Measurements from ENCODE around the gene KRT15.

Gene KRT15

GRCh38 chr17:41505809-41506767, 12.6 kb downstream of the KRT15 start:
- no peak for DNase-seq (ENCODE audit: low read depth in 4 of 4, low spot score in 1 of 4)

- DNase-seq (ENCODE audit: low read depth in 4 of 4, low spot score in 1 of 4) = no peak
Observed at GRCh38 chr17:41505007-41505808, 13.5 kb downstream of the KRT15 start, which contains the start of gene KRT13. Gene KRT13, minus strand, starts transcription at chr17:41505612. Its CDS starts 62 bp downstream, at chr17:41505550.

- DNase-seq (ENCODE audit: low read depth in 4 of 4, low spot score in 1 of 4) = no peak
Observed at GRCh38 chr17:41504246-41504977, 14.3 kb downstream of the KRT15 start.

GRCh38 chr17:41503202-41503601, 15.5 kb downstream of the KRT15 start:
- DNase-seq (ENCODE audit: low read depth in 4 of 4, low spot score in 1 of 4) = no peak

DNA sequence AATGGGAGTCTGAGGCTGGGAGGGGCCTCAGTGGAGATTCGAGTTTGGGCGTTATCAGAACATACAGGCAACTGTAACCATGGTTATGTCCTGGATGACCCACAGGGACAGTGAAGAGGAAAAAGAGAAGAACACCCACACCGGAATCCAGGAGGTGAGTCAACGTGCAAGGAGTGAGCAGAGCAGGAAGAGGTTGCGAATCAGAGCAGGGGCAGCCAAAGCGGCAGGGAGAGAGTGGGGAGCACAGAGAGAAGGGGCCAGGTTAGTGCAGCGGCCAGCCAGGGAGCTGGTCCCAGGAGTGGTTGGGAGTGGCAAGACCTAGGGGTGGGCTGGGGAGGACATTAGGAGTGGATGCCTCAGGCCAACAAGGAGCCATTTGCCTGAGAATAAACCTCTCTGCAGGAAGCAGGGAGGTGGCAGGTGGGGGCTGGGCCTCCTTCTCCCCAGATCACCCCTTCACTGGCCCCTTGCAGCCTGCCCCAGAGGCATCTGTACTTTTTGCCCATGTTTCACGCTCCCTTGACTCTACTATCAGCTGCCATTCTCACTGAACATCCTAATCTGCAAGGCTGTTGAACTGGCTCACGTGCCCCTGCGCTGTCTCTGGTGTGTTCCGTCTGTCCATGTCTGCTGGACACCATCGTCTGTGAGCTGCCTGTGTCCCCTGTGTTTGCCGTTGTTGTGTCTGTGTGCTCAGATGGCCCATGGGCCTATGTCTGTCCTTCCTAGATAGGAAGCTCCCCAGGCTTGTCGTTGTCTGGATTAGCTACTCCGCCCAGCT, 18.4 kb downstream of the KRT15 start:
- no peak for DNase-seq (ENCODE audit: low read depth in 4 of 4, low spot score in 1 of 4)

DNA sequence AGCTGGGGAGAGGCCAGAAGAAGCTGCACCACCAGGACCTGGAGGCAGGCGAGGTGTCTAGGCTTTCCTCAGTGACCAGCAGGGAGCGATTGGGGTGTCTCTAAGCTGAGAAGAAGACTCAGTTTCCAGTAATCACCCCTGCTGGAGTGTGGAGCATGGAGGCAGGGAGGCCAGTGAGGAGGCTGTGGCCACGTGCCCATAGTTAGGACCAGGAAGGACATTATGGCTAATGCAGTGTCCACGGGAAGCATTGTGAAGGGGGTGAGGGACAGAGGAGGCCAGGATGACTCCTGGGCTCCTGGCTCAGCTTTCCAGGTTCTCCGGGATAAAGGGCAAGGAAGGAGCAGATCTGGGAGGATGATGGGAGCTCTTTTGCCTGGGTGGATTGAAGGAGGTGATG, 19.0 kb downstream of the KRT15 start:
- no peak for DNase-seq (ENCODE audit: low read depth in 4 of 4, low spot score in 1 of 4)

DNA sequence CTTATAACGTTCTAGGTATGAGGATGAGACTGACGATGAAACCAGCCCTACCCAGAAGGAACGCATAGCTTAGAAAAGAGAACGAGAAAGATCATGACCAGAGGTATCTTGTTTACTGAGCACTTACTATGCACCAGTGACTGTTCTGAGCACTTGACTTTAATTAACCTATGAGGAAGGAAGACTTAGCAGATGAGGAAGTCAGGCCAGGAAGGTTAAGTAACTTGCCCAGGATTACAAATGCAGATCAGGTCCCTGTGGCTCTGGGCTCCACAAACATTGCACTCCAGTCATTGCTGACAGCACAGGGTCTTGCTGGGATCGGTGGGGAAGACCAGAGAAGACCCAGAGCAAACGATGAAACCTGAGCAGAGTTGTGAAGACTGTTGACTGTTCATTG, 20.4 kb downstream of the KRT15 start:
- no peak for DNase-seq (ENCODE audit: low read depth in 4 of 4, low spot score in 1 of 4)

- DNase-seq (ENCODE audit: low read depth in 4 of 4, low spot score in 1 of 4) = peak; percentile 16 to 62 (median 34)
Observed at GRCh38 chr17:41496803-41497484, 21.7 kb downstream of the KRT15 start.

- DNase-seq (ENCODE audit: low read depth in 4 of 4, low spot score in 1 of 4) = no peak
Observed at GRCh38 chr17:41494524-41494923, 24.2 kb downstream of the KRT15 start.

GRCh38 chr17:41492771-41493170, 25.9 kb downstream of the KRT15 start:
- DNase-seq (ENCODE audit: low read depth in 4 of 4, low spot score in 1 of 4) = no peak

- no peak for DNase-seq (ENCODE audit: low read depth in 4 of 4, low spot score in 1 of 4)
Observed at GRCh38 chr17:41492351-41492750, 26.3 kb downstream of the KRT15 start.

DNA sequence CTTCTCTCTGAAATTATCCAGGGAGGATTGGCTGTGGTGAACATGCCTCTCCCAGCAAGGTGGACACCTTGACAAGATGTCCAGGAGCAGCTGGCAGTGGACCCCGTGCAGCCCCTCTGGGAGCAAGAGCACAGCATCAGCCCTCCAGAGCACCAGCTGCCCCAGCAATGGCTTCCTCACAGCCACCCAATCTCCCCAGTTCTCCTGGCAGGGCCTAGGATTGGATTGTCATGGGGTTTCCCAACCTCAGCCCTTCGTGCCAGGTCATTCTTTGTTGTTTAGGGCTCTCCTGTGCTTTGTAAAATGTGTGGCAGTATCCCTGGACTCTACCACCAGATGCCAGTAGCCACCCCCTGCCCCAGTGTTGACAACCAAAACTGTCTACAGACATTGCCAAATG, 27.2 kb downstream of the KRT15 start:
- no peak for DNase-seq (ENCODE audit: low read depth in 4 of 4, low spot score in 1 of 4)

DNA sequence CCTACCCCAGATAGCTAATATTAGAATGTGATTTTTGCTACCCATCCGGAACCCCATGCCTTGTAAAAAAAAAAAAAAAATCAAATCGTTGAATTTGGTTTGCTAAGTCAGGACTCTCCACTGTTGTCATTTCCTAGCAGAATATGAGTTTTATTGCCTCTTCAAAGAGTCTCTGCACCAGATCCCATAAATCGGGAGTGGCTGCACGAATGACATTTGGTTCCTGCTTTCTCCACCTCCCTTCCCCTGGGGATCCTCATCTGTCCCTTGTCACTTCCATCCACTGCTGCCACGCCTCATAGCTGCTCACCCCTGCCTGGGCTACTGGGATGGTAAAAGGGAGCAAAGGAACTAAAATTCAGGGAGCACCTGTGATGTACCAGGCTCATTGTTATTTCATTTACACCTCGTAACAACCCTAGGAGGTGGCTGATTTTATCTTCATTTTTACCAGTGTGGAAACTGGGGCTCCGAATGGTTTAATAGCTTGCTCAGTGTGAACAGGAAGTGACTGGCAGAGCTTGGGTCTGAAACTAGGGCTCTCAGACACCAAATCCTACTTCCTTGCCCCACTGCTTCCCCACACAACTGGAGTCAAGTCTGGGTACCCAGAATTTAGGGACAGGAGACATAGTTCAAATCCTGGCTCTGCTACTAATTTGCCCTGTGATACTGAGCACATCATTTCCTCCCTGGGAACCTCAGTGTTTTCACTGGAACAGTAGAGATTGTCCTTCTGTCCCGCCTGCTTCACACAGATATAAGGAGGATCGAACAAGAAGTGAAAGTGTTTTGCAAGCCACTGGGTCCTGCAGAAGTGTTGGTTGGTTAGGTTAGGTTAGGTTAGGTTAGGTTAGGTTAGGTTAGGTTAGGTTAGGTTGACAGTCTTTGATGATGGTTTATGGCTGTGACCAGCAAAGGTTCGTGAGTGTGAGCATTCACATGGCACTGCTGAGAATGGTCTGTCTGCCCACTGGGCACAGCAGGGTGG, 28.4 kb downstream of the KRT15 start:
- no peak for DNase-seq (ENCODE audit: low read depth in 4 of 4, low spot score in 1 of 4)

DNA sequence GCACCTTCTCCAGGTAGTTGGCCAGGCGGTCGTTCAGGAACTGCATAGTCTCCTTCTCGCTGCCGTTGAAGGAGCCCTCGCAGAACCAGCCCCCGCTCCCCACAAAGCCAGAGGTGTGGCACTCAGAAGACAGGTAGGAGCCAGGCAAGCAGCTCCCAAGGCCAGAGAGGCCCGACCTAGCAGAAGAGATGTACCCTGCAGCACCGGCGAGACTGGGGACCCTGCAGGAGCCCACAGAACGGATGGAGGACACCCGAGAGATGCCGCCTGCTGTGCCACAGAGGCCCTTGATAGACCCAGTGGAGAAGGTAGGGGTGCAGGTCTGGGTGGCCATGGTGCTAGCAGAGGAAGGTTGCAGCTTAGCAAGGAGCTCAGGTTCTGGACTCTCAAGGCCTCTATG, 29.2 kb downstream of the KRT15 start, which contains the start of gene KRT36:
KRT36 (minus strand) TSS at position 380 of the 400 bp plus-strand sequence; CDS start at position 334, 46 bp downstream.
- DNase-seq (ENCODE audit: low read depth in 4 of 4, low spot score in 1 of 4) = no peak

DNA sequence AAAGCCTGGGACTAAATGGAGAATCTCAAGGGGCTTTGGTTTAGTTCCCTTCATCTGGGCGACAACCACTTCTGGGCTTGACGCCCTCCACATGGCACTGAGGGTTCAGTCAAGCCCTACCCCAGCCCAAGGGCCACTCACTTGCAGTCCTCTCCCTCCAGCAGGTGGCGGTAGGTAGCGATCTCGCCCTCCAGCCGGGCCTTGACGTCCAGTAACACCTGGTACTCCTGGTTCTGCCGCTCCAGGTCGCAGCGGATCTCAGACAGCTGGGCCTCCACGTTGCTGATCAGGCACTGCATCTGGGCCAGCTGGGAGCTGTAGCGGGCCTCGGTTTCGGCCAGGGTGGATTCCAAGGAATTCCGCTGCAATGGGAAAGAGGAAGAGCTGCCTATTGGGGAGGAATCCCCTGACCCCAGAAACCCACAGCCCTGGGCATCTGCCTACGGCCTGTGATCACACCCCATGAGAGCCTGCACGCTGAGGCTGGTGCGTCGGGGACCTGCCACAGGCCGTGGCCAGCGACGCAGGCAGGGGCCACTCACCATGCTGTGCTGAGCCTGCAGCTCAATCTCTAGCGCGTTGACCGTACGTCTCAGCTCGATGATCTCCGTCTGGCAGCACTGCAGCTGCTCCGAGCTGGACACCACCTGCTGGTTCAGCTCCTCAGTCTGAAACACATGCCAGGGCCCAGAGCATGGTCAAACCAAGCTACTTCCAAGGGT, 31.7 kb downstream of the KRT15 start:
- DNase-seq (ENCODE audit: low read depth in 4 of 4, low spot score in 1 of 4) = peak in 2 of 4 experiments; percentile 11 to 18

- DNase-seq (ENCODE audit: low read depth in 4 of 4, low spot score in 1 of 4) = no peak
Observed at GRCh38 chr17:41486316-41486715, 32.4 kb downstream of the KRT15 start.

- no peak for DNase-seq (ENCODE audit: low read depth in 4 of 4, low spot score in 1 of 4)
Observed at GRCh38 chr17:41484920-41485904, 33.5 kb downstream of the KRT15 start.

Data from stimulated activated CD4-positive, alpha-beta T cell treated with anti-CD3 and anti-CD28 coated beads, Interleukin-1b, Interleukin-23, amount 100 ng/mL, for 24 hours (primary cell).